H1 (cell line): Measurements from ENCODE around the gene SEC16A. TPM values are rescaled to one million over a fixed set of nuclear protein-coding genes. Genes with fewer than 3 reads are reported as not detected.

Experiments used
- ASH2L ChIP-seq: fragments of 200-600, 300-600 bp; sonication (generic); IDR thresholded peaks from one replicate; pipeline ENCODE4 v1.7.1; 2017; ENCODE audit warnings: low read length
- ATF3 ChIP-seq: IDR thresholded peaks from 2 replicates; pipeline ENCODE4 v1.6.1; 2011; ENCODE audit warnings: low read depth, mild to moderate bottlenecking, low read length; ENCODE audit not compliant: insufficient read depth
- BACH1 ChIP-seq: IDR thresholded peaks from 2 replicates; pipeline ENCODE4 v1.6.1; 2012; ENCODE audit warnings: low read length, improper control_type of control experiment
- BCL11A ChIP-seq, 2 experiments: IDR thresholded peaks; one replicate each; pipeline ENCODE4 v1.6.1; 2011; ENCODE audit warnings: low read depth in 2 of 2, low read length in 2 of 2, mild to moderate bottlenecking in 2 of 2
- CBX5 ChIP-seq: fragments of 300-800, 300-1000 bp; sonication (generic); IDR thresholded peaks from 2 replicates; pipeline ENCODE4 v1.7.1; 2016; ENCODE audit warnings: antibody characterized with exemption, low read length, low read depth
- CEBPB ChIP-seq: IDR thresholded peaks from 2 replicates; pipeline ENCODE4 v1.6.1; 2012; ENCODE audit warnings: low read depth, low read length
- CTBP2 ChIP-seq: IDR thresholded peaks from 2 replicates; pipeline ENCODE4 v1.7.0; 2011; ENCODE audit warnings: borderline replicate concordance, mild to moderate bottlenecking, moderate library complexity, mixed read lengths, low read length; ENCODE audit not compliant: insufficient read depth, insufficient read length
- EGR1 ChIP-seq: IDR thresholded peaks from 2 replicates; pipeline ENCODE4 v1.6.1; 2011; ENCODE audit warnings: low read depth, low read length, borderline replicate concordance
- EZH2 ChIP-seq: fragments of 200-600 bp; sonication (generic); IDR thresholded peaks from 2 replicates; pipeline ENCODE4 v1.7.1; 2012; ENCODE audit warnings: low read depth, mild to moderate bottlenecking, moderate library complexity, low read length, inconsistent platforms; ENCODE audit not compliant: severe bottlenecking
- FOSL1 ChIP-seq: IDR thresholded peaks from 2 replicates; pipeline ENCODE4 v1.6.1; 2011; ENCODE audit warnings: mild to moderate bottlenecking, low read depth, low read length, moderate library complexity; ENCODE audit not compliant: insufficient read depth
- GTF2F1 ChIP-seq: IDR thresholded peaks from 2 replicates; pipeline ENCODE4 v1.6.1; 2012; ENCODE audit warnings: low read depth, low read length, improper control_type of control experiment, borderline replicate concordance
- JUND ChIP-seq: IDR thresholded peaks from 2 replicates; pipeline ENCODE4 v1.6.1; 2011; ENCODE audit warnings: mild to moderate bottlenecking, improper control_type of control experiment, low read length
- KDM1A ChIP-seq: fragments of 200-600, 300-600 bp; sonication (generic); IDR thresholded peaks from 2 replicates; pipeline ENCODE4 v1.7.1; 2016; ENCODE audit warnings: mild to moderate bottlenecking, low read length, borderline replicate concordance
- MAFK ChIP-seq: IDR thresholded peaks from 2 replicates; pipeline ENCODE4 v1.6.1; 2012; ENCODE audit warnings: low read depth, mild to moderate bottlenecking, improper control_type of control experiment, low read length
- NRF1 ChIP-seq: IDR thresholded peaks from 2 replicates; pipeline ENCODE4 v1.6.1; 2011; ENCODE audit warnings: mild to moderate bottlenecking, low read depth, low read length, improper control_type of control experiment
- PHF8 ChIP-seq: fragments of 200-600 bp; sonication (generic); conservative IDR thresholded peaks from 2 replicates; pipeline ENCODE4 v1.7.1; 2012; ENCODE audit warnings: low read depth, mild to moderate bottlenecking, inconsistent platforms, low read length, moderate library complexity
- POLR2AphosphoS5 ChIP-seq: IDR thresholded peaks from 2 replicates; pipeline ENCODE4 v1.6.1; 2011; ENCODE audit warnings: low read depth, low read length
- RAD21 ChIP-seq, 2 experiments: IDR thresholded peaks in 1 of 2; conservative IDR thresholded peaks in 1 of 2; 2 replicates each; pipeline ENCODE4 v1.6.1; 2011; ENCODE audit warnings: low read depth in 2 of 2, low read length in 2 of 2, improper control_type of control experiment in 1 of 2, inconsistent platforms in 1 of 2, mild to moderate bottlenecking in 1 of 2, moderate library complexity in 1 of 2
- RNF2 ChIP-seq: fragments of 200-900, 300-1000 bp; sonication (generic); IDR thresholded peaks from 2 replicates; pipeline ENCODE4 v1.7.1; 2016; ENCODE audit warnings: borderline replicate concordance, low read depth, mild to moderate bottlenecking, antibody characterized with exemption, low read length; ENCODE audit not compliant: poor library complexity, severe bottlenecking; ENCODE audit errors: missing control alignments
- SAP30 ChIP-seq: fragments of 300-600 bp; sonication (generic); IDR thresholded peaks from 2 replicates; pipeline ENCODE4 v1.7.1; 2012; ENCODE audit warnings: low read length, moderate library complexity, mild to moderate bottlenecking, inconsistent platforms; ENCODE audit not compliant: insufficient read depth, insufficient replicate concordance
- SP1 ChIP-seq: IDR thresholded peaks from 2 replicates; pipeline ENCODE4 v1.6.1; 2011; ENCODE audit warnings: low read depth, low read length
- SRF ChIP-seq: IDR thresholded peaks from 2 replicates; pipeline ENCODE4 v1.6.1; 2011; ENCODE audit warnings: mild to moderate bottlenecking, low read depth, low read length, moderate library complexity
- TAF7 ChIP-seq: optimal IDR thresholded peaks from 2 replicates; pipeline ENCODE3; 2011; ENCODE audit warnings: low read depth, mild to moderate bottlenecking, inconsistent platforms, low read length, moderate library complexity, borderline replicate concordance
- polyA plus RNA-seq, 7 experiments: library from polyadenylated mRNA; depleted of rRNA in 3 of 7; stranded (reverse) in 5 of 7; unstranded in 2 of 7; fragments of >200 nt in 5 of 7; fragments of 200-250 nt in 2 of 7; gene quantifications; 1 replicate in 5 of 7; 2 replicates in 1 of 7; 4 replicates in 1 of 7; pipeline versions ENCODE4 v1.2.1 to v1.2.3, GENCODE V29; 2011 to 2013; ENCODE audit warnings: missing spikeins in 2 of 7, mixed read lengths in 2 of 7
- total RNA-seq: library from RNA; stranded (reverse); fragmentation: NEBNext Ultra II Directional; extraction: Animal tissue kit (Norgen Biotek cat#: 25700); gene quantifications from 2 replicates; pipeline ENCODE4 v1.2.1, GENCODE V29; 2021

Gene SEC16A
- total and polyA plus RNA-seq, 2 of the 8 experiments (the other 6 are each of a cell fraction or from before 2014, with no cell fraction given): 21.6 to 49.0 TPM

GRCh38 chr9:136483589-136484152 lies 831 bp upstream of the SEC16A start (continued):
- TF ChIP-seq MAFK (no peak), FOSL1 (no peak), NRF1 (peak; percentile 93), EGR1 (no peak), CEBPB (no peak), PHF8 (peak; percentile 89), BACH1 (no peak), RNF2 (no peak), EZH2 (no peak), SAP30 (no peak), ATF3 (no peak), TAF7 (peak; percentile 42), SP1 (no peak), RAD21 (IDR thresholded peaks at IDR 0.05 in 1 of 2, conservative IDR thresholded peaks at IDR 0.05 in 1 of 2; ENCODE audit: low read depth in 2 of 2, low read length in 2 of 2) (no peak), KDM1A (no peak), BCL11A (IDR thresholded peaks at IDR 0.05; ENCODE audit: low read depth in 2 of 2, low read length in 2 of 2) (no peak), CTBP2 (no peak), GTF2F1 (no peak), CBX5 (no peak), ASH2L (peak; percentile 27), SRF (no peak), JUND (no peak), POLR2AphosphoS5 (peak; percentile 88)
